K562 (cell line): ENCODE measurements around the gene GRIK5.

Source experiments
- CHD4 ChIP-seq: fragments of 200-600 bp; sonication (generic); IDR thresholded peaks from 3 replicates; pipeline ENCODE4 v1.6.1; 2012; ENCODE audit warnings: low read depth, mild to moderate bottlenecking, mixed read lengths, low read length, inconsistent platforms; ENCODE audit not compliant: insufficient read depth, insufficient replicate concordance, poor library complexity, severe bottlenecking
- CTCF ChIP-seq, 3 experiments: IDR thresholded peaks in 2 of 3; conservative IDR thresholded peaks in 1 of 3; 2 replicates each; pipeline ENCODE4 v1.5.1; 2011 to 2012; ENCODE audit warnings: low read length in 3 of 3, mild to moderate bottlenecking in 3 of 3, control low read depth in 2 of 3, improper control_type of control experiment in 1 of 3, inconsistent platforms in 1 of 3, low read depth in 1 of 3, mixed read lengths in 1 of 3, moderate library complexity in 1 of 3; ENCODE audit not compliant: insufficient read depth in 2 of 3
- FOXJ3 ChIP-seq: sonication (generic); formaldehyde crosslinking; IDR thresholded peaks from 2 replicates; pipeline ENCODE4 v1.4.0; 2020; ENCODE audit warnings: mild to moderate bottlenecking, missing genetic modification reagents
- JUND ChIP-seq, 2 experiments: IDR thresholded peaks; 2 replicates in 1 of 2; 3 replicates in 1 of 2; pipeline ENCODE4 v1.6.1; 2011; ENCODE audit warnings: borderline replicate concordance in 2 of 2, low read depth in 2 of 2, low read length in 2 of 2, improper control_type of control experiment in 1 of 2, missing biosample characterization in 1 of 2, missing genetic modification characterization in 1 of 2, missing genetic modification reagents in 1 of 2
- KAT7 ChIP-seq: sonication (generic); formaldehyde crosslinking; IDR thresholded peaks from 2 replicates; pipeline ENCODE4 v1.8.0; 2022; ENCODE audit warnings: missing genetic modification reagents, mild to moderate bottlenecking, borderline replicate concordance
- MYC ChIP-seq, 2 experiments: fragments of 250-450 bp in 1 of 2; sonication (Bioruptor Pico) in 1 of 2; IDR thresholded peaks; 2 replicates each; pipeline versions ENCODE4 v1.5.1 to v1.6.1; 2012 to 2021; ENCODE audit warnings: low read depth in 2 of 2, borderline replicate concordance in 1 of 2, improper control_type of control experiment in 1 of 2, low read length in 1 of 2, mild to moderate bottlenecking in 1 of 2, moderate library complexity in 1 of 2
- RFX5 ChIP-seq: IDR thresholded peaks from 2 replicates; pipeline ENCODE4 v1.6.1; 2011; ENCODE audit warnings: low read depth, mild to moderate bottlenecking, improper control_type of control experiment, low read length
- SIN3A ChIP-seq, 2 experiments: fragments of 150-350 bp in 1 of 2; IDR thresholded peaks; 2 replicates each; pipeline ENCODE4 v1.6.1; 2011 to 2016; ENCODE audit warnings: borderline replicate concordance in 2 of 2, low read depth in 2 of 2, low read length in 2 of 2, mild to moderate bottlenecking in 2 of 2, moderate library complexity in 2 of 2; ENCODE audit not compliant: control insufficient read depth in 1 of 2
- VEZF1 ChIP-seq: fragments of 200-800 bp; sonication (Bioruptor generic); IDR thresholded peaks from 2 replicates; pipeline ENCODE4 v1.6.1; 2017; ENCODE audit warnings: missing genetic modification characterization, missing compliant biosample characterization
- ZFP36 ChIP-seq: fragments of 150-350 bp; IDR thresholded peaks from 2 replicates; pipeline ENCODE4 v1.6.1; 2018; ENCODE audit warnings: low read length, low read depth; ENCODE audit not compliant: partially characterized antibody

- TF ChIP-seq CHD4 (no peak), FOXJ3 (CRISPR knock-in tag) (no peak), ZFP36 (no peak), RFX5 (no peak), VEZF1 (no peak), CTCF (IDR thresholded peaks at IDR 0.05 in 2 of 3, conservative IDR thresholded peaks at IDR 0.05 in 1 of 3; ENCODE audit: insufficient read depth in 2 of 3, low read depth in 1 of 3, low read length in 3 of 3) (no peak), SIN3A (IDR thresholded peaks at IDR 0.05; ENCODE audit: borderline replicate concordance in 2 of 2, control insufficient read depth in 1 of 2, low read depth in 2 of 2, low read length in 2 of 2) (no peak), JUND (IDR thresholded peaks at IDR 0.05; ENCODE audit: borderline replicate concordance, low read depth, low read length) (no peak), JUND (tag; IDR thresholded peaks at IDR 0.05; ENCODE audit: borderline replicate concordance, low read depth, low read length) (no peak), KAT7 (no peak), MYC (IDR thresholded peaks at IDR 0.05; ENCODE audit: low read depth, low read length) (no peak), MYC (CRISPR knock-in tag; IDR thresholded peaks at IDR 0.05; ENCODE audit: borderline replicate concordance, low read depth) (no peak)
Observed at GRCh38 chr19:42048992-42049391, 21.0 kb downstream of the GRIK5 start.
